Ishikawa (cell line): ENCODE results near the gene FZD2.

ENCODE experiments used
- RAD21 ChIP-seq: IDR thresholded peaks from 2 replicates; pipeline ENCODE4 v1.6.1; 2012; ENCODE audit warnings: low read depth
- TCF12 ChIP-seq: IDR thresholded peaks from 2 replicates; pipeline ENCODE4 v1.6.1; 2012; ENCODE audit warnings: low read depth
- TF ChIP-seq, protein P1 (sequence below): IDR thresholded peaks from 2 replicates; pipeline ENCODE4 v1.6.1; 2012

DNA sequence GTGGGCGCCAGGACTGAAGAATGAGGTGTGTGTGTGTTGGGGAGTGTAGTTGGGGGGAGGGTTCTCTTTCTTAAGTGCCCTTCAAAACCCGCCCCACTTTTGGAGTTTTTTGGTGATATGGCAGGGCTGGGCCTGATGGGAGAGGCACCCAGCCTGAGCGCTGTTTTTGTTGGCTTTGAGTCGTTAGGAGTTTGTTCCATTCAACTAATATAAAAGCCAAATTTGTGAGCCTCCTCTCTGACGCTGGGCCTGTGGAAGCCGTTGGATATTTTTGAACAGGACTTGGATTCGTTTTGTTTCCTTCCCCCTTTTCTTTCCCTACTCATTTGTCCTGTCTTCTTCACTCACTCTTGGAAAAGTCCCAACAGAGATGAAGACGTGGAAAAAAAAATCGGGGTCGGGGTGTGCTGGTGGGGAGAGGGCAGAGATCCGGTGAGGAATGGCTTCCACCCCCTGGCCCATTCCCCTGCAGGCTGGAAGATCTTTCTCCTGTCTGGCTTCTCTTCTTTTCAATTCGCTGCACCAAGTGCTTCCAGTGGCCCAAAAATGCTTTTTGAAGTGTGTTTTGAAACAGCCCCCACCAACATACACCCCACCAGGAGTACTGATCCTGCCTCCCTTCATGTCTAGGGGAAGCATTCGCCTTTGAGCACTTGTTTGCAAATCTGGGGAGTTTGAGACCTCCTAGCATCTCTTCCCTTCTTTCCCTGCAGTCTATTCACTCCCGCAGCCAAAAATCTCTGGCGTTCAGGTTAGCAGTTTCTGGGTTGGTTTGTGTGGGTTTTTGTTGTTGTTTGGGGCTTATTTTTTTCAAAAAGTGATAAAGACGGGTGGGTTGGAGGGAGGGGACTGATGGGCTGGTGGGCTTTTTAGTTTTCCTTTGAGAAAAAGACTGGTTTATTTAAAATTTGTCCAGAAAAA is 2.6 kb downstream of the FZD2 start:
- TF ChIP-seq TCF12 (no peak), RAD21 (no peak)
- TF ChIP-seq, protein P1, sequence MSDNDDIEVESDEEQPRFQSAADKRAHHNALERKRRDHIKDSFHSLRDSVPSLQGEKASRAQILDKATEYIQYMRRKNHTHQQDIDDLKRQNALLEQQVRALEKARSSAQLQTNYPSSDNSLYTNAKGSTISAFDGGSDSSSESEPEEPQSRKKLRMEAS = no peak
